Measurements from ENCODE around the gene FAM171A2. TPM values are rescaled to one million over a fixed set of nuclear protein-coding genes. Genes with fewer than 3 reads are reported as not detected.

Gene FAM171A2
- polyA plus RNA-seq, 1 experiment, result 2.3 TPM

GRCh38 chr17:44379887-44380286, 16.2 kb upstream of the FAM171A2 start:
- ChIA-PET POLR2A (no interaction called here), CTCF (interaction anchor here (0.8 to 3.6 kb wide), 6 partner anchors 10 to 170 kb away, joined by 3 to 16 read pairs (median 4); partner anchors contain the start of genes FAM171A2, GRN and ITGA2B)
- TF ChIP-seq, protein P1, sequence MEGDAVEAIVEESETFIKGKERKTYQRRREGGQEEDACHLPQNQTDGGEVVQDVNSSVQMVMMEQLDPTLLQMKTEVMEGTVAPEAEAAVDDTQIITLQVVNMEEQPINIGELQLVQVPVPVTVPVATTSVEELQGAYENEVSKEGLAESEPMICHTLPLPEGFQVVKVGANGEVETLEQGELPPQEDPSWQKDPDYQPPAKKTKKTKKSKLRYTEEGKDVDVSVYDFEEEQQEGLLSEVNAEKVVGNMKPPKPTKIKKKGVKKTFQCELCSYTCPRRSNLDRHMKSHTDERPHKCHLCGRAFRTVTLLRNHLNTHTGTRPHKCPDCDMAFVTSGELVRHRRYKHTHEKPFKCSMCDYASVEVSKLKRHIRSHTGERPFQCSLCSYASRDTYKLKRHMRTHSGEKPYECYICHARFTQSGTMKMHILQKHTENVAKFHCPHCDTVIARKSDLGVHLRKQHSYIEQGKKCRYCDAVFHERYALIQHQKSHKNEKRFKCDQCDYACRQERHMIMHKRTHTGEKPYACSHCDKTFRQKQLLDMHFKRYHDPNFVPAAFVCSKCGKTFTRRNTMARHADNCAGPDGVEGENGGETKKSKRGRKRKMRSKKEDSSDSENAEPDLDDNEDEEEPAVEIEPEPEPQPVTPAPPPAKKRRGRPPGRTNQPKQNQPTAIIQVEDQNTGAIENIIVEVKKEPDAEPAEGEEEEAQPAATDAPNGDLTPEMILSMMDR (IDR thresholded peaks at IDR 0.05; ENCODE audit: insufficient read depth, low read depth, low read length), result no peak
- Histone ChIP-seq H3K27me3 (ENCODE audit: control insufficient read depth, insufficient read depth, low read length) (peaks cover 9% of the 10 kb centered on the region), H3K4me3 (ENCODE audit: low read depth, low read length) (no peak overlapping the region), H3K36me3 (ENCODE audit: control insufficient read depth, insufficient read depth, low read length) (no peaks in the 10 kb centered on the region)
- no peak for DNase-seq (ENCODE audit: low read depth)

- POLR2A ChIA-PET, result interaction anchor here (0.6 to 0.7 kb wide), 2 partner anchors 271 to 1698 kb away, joined by 3 read pairs; no protein-coding TSS in a partner anchor
- CTCF ChIA-PET, result interaction anchor here (1.0 to 3.6 kb wide), 2 partner anchors 12 to 15 kb away, joined by 3 to 16 read pairs; partner anchors contain the start of gene FAM171A2
- peaks cover 2% of the 10 kb centered on the region; the same call in 1 of the 2 replicates for H3K27me3 ChIP-seq (ENCODE audit: control insufficient read depth, insufficient read depth, low read length)
- DNase-seq (ENCODE audit: low read depth), result no peak
- H3K4me3 ChIP-seq (ENCODE audit: low read depth, low read length), result no peak overlapping the region
- H3K36me3 ChIP-seq (ENCODE audit: control insufficient read depth, insufficient read depth, low read length), result no peaks in the 10 kb centered on the region
- TF ChIP-seq, protein P1 (IDR thresholded peaks at IDR 0.05; ENCODE audit: insufficient read depth, low read depth, low read length), result no peak
Observed at GRCh38 chr17:44378171-44378705, 14.6 kb upstream of the FAM171A2 start.

GRCh38 chr17:44376779-44377178, 13.1 kb upstream of the FAM171A2 start:
- Histone ChIP-seq H3K36me3 (ENCODE audit: control insufficient read depth, insufficient read depth, low read length) (no peaks in the 10 kb centered on the region), H3K27me3 (ENCODE audit: control insufficient read depth, insufficient read depth, low read length) (no peaks in the 10 kb centered on the region), H3K4me3 (ENCODE audit: low read depth, low read length) (no peak overlapping the region)
- TF ChIP-seq, protein P1 (IDR thresholded peaks at IDR 0.05; ENCODE audit: insufficient read depth, low read depth, low read length), result no peak
- POLR2A ChIA-PET, result no interaction called here
- DNase-seq (ENCODE audit: low read depth), result no peak
- CTCF ChIA-PET, result interaction anchor here (0.8 to 3.5 kb wide), 10 partner anchors 9 to 261 kb away, joined by 3 to 19 read pairs (median 4); partner anchors contain the start of gene FAM171A2

GRCh38 chr17:44376124-44376523, 12.5 kb upstream of the FAM171A2 start:
- no peak for DNase-seq (ENCODE audit: low read depth)
- CTCF ChIA-PET, result interaction anchor here (0.8 to 3.5 kb wide), 9 partner anchors 10 to 218 kb away, joined by 3 to 19 read pairs (median 5); partner anchors contain the start of gene FAM171A2
- TF ChIP-seq, protein P1 (IDR thresholded peaks at IDR 0.05; ENCODE audit: insufficient read depth, low read depth, low read length), result peak; percentile 50
- Histone ChIP-seq H3K4me3 (ENCODE audit: low read depth, low read length) (no peak overlapping the region), H3K36me3 (ENCODE audit: control insufficient read depth, insufficient read depth, low read length) (no peaks in the 10 kb centered on the region), H3K27me3 (ENCODE audit: control insufficient read depth, insufficient read depth, low read length) (no peaks in the 10 kb centered on the region)
- POLR2A ChIA-PET, result no interaction called here

GRCh38 chr17:44375196-44376017, 11.8 kb upstream of the FAM171A2 start:
- no peak for DNase-seq (ENCODE audit: low read depth)
- H3K4me3 ChIP-seq (ENCODE audit: low read depth, low read length), result no peak overlapping the region
- TF ChIP-seq, protein P1 (IDR thresholded peaks at IDR 0.05; ENCODE audit: insufficient read depth, low read depth, low read length), result no peak
- H3K36me3 ChIP-seq (ENCODE audit: control insufficient read depth, insufficient read depth, low read length), result no peaks in the 10 kb centered on the region
- no peaks in the 10 kb centered on the region for H3K27me3 ChIP-seq (ENCODE audit: control insufficient read depth, insufficient read depth, low read length)
- POLR2A ChIA-PET, result no interaction called here
- CTCF ChIA-PET, result interaction anchor here (0.7 to 3.5 kb wide), 9 partner anchors 10 to 199 kb away, joined by 3 to 19 read pairs (median 5); partner anchors contain the start of gene FAM171A2

Measured in BJ (cell line).